Activated effector memory CD4-positive, alpha-beta T cell treated with Interleukin-2 at 50 U/mL for 16 hours (primary cell): ENCODE results near the gene RPS15.
A peak's percentile ranks its signal among the peaks of the same experiment; 100 is the strongest.

Experiments used
- DNase-seq: peaks from one replicate; pipeline ENCODE4 v3.0.0-alpha.2; 2020

Gene RPS15

DNA sequence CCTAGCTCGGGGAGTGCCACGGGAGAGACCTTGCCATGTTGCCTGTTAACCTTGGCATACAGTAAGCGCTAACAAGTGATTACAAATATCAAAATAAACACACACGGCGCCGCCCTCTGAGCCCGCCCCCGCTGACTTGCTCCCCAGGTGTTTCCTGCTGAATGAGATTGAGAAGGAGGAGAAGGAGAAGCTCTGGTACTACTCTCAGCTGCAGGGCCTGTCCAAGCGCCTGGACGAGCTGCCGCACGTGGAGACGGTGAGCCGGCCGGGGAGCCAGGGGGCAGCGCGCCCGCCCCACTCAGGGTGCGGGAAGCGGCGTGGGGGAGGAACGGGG is 16.8 kb downstream of the RPS15 start:
- DNase-seq = no peak

DNA sequence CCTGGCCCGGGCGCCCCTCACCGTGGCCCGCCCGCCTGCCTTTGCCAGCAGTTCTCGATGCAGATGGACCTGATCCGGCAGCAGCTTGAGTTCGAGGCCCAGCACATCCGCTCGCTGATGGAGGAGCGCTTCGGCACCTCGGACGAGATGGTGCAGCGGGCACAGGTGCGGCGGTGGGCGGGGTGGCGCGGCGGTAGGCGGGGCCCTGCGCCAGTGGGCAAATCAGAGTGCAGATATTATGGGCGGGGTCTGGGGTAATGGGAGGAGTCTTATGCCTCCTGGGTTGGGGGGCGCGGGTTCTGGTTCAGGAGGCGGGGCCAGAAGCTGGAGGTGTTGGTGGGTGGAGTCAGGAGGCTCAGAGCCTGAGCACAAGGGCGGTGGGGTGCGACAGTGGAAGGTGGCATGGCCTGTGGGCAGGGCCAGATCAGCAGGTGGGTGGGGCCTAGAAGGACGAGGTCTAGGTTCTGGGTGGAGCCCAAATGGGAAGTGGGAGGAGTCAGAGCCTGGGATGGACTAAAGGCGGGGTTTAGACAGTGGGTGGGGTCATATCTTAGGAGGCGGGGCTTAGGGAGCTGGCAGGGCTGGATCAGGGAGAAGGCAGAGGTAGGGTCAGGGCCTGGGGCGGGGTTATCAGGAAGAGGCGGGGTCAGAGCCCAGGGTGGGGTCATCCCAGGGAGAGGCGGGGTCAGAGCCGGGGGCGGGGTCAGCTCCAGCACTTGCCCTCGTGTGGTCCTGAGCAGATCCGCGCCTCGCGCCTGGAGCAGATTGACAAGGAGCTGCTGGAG is 17.3 kb downstream of the RPS15 start:
- peak; percentile 20 for DNase-seq

DNA sequence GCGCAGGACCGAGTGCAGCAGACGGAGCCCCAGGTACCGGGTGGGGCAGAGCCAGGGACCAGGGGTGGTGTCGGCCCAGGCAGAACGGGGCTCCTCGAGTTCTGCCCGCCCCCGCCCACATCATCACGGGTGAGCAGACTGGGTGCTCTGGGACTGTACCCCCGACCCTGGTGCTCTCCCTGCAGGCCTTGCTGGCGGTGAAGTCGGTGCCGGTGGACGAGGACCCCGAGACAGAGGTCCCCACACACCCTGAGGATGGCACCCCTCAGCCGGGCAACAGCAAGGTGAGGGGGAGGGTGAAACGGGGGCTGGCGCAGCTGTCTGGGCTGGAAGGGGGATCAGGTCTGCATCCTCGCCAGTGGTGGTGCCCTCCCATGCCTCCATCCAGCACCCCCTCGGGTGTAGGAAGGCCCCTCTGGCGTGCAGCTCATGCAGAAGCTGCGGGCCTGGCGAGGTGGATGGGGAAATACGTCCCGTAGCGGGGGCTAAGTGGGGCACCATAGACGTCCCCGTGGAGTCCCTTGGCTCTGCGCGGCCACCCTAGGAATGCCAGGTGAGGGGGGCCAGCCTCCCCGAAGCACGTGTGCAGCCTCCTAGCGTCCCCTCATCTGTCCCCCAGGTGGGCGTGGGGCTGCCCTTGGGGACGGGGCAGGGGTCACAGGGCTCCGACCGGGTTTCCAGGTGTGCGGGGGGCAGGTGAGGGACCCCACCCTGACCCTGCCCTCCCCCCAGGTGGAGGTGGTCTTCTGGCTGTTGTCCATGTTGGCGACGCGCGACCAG is 18.1 kb downstream of the RPS15 start:
- DNase-seq = no peak

DNA sequence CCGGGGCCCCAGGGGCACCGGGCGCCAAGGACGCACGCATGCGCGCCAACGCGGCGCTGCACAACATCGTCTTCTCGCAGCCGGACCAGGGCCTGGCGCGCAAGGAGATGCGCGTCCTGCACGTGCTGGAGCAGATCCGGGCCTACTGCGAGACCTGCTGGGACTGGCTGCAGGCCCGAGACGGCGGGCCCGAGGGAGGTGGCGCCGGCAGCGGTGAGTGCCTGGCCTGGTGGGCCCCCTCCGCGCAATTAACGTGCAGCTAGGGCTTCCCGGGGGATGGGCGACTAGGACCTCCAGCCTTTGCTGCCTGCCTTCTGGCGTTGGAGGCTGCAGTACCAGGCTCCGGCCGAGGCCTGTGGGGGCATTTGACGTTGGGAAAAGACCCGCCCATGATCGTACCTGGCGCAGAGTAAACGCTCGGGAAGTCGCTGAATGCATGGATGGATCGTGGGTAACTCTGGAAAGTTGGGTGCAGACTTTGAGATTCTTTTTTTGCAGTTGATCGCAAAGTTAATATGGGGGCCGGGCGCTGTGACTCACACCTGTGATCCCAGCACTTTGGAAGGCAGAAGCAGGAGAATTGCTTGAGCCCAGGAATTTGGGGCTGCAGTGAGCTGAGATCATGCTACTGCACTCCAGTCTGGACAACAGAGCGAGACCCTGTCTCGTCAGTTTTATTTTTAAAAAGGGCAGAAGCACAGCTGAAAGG is 19.0 kb downstream of the RPS15 start:
- DNase-seq = no peak

DNA sequence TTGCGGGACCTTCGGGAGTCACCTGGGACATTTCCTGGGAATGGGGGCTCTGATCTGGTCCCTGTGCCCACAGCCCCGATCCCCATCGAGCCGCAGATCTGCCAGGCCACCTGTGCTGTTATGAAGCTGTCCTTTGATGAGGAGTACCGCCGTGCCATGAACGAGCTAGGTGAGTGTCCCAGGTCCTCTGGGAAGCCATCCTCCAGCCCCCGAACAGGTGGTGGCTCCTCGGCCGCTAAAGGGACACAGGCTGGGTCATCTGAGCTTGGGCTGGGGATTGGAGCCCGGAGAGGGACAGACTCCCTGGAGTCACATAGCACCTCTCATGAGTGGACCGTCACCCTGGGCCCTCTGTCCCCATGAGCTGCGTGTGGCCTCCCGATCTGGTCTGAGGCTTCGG is 19.7 kb downstream of the RPS15 start:
- no peak for DNase-seq

DNA sequence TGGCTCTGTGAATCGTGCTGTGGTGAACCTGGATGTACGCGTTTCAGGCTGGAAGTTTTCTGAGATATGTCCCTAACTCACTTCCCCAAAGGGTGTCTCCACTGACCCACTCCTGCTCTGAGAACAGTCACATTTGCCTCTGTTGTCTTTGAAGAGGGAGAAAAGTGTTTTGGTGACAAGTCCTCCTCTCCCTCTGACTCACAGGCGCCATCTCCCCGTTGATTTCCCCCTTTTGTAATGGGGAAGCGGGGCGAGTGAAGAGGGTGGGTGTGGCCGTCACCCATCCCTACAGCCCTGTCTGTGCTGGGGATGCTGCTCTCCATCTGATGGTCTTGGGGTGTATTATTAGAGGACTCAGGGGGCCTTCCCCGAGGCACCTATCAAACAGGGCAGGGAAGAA is 21.3 kb downstream of the RPS15 start:
- DNase-seq = no peak

DNA sequence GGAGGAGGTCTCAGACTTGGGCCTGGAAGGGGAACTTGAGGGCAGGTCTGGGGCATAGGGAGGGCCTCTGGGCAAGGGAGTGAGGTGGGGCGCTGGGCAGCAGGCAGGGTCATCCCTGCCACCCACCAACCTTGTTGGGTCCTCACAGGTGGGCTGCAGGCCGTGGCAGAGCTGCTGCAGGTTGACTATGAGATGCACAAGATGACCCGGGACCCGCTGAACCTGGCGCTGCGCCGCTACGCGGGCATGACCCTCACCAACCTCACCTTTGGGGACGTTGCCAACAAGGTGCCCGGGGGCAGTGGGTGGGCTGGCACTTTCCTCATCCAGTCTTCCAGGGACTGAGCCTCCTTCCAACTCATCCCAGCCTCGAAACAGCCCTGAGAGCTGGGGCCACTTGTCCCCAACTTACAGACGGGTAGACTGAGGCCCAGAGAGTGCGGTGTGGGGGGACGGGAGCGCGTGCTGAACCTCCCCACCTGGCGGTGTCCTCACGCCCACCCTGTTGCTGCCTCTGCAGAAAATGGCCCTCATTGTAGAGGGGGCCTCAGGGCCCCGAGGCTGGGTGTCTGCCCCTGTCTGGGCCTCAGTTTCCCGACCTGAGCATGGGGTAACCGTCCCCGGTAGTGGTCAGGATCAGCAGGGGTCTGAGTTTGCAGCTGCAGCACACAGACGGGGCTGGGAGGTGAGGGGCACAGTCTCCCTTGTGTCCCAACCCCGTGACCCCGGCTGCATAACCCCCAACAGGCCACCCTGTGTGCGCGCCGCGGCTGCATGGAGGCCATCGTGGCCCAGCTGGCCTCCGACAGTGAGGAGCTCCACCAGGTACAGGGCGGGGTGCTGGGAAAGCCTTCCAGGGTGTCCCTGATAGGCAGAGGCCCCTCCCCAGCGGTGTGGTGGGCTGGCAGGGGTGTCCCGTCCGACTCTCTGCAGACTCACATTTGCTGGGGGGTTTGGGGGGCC is 22.1 kb downstream of the RPS15 start:
- DNase-seq = no peak

DNA sequence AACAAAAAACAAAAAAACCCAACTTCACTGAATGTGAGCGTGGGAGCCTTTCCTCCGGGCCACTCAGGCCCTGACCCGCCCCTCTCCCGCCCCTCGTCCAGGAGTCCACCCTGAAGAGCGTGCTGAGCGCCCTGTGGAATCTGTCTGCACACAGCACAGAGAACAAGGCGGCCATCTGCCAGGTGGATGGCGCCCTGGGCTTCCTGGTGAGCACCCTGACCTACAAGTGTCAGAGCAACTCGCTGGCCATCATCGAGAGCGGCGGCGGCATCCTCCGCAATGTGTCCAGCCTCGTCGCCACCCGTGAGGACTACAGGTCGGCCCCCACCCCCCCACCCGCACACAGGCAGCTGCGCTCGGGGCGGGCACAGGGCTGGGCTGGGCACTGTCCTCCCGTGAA is 23.7 kb downstream of the RPS15 start:
- DNase-seq = no peak

DNA sequence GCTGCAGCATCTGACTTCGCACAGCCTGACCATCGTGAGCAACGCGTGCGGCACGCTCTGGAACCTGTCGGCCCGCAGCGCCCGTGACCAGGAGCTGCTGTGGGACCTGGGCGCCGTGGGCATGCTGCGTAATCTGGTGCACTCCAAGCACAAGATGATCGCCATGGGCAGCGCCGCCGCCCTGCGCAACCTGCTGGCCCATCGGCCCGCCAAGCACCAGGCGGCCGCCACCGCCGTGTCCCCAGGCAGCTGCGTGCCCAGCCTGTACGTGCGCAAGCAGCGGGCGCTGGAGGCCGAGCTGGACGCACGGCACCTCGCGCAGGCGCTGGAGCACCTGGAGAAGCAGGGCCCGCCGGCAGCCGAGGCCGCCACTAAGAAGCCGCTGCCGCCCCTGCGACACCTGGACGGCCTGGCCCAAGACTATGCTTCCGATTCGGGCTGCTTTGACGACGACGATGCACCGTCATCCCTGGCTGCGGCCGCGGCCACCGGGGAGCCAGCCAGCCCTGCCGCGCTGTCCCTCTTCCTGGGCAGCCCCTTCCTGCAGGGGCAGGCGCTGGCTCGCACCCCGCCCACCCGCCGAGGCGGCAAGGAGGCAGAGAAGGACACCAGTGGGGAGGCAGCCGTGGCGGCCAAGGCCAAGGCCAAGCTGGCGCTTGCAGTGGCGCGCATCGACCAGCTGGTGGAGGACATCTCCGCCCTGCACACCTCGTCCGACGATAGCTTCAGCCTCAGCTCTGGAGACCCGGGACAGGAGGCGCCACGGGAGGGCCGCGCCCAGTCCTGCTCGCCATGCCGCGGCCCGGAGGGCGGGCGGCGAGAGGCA is 27.2 kb downstream of the RPS15 start:
- no peak for DNase-seq

DNA sequence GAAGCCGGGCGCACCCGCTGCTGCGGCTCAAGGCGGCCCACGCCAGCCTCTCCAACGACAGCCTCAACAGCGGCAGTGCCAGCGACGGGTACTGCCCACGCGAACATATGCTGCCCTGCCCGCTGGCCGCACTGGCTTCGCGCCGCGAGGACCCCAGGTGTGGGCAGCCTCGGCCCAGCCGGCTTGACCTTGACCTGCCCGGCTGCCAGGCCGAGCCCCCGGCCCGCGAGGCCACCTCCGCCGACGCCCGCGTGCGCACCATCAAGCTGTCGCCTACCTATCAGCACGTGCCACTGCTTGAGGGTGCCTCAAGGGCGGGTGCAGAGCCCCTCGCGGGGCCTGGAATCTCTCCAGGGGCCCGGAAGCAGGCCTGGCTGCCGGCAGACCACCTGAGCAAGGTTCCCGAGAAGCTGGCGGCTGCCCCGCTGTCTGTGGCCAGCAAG is 27.8 kb downstream of the RPS15 start:
- DNase-seq = no peak

DNA sequence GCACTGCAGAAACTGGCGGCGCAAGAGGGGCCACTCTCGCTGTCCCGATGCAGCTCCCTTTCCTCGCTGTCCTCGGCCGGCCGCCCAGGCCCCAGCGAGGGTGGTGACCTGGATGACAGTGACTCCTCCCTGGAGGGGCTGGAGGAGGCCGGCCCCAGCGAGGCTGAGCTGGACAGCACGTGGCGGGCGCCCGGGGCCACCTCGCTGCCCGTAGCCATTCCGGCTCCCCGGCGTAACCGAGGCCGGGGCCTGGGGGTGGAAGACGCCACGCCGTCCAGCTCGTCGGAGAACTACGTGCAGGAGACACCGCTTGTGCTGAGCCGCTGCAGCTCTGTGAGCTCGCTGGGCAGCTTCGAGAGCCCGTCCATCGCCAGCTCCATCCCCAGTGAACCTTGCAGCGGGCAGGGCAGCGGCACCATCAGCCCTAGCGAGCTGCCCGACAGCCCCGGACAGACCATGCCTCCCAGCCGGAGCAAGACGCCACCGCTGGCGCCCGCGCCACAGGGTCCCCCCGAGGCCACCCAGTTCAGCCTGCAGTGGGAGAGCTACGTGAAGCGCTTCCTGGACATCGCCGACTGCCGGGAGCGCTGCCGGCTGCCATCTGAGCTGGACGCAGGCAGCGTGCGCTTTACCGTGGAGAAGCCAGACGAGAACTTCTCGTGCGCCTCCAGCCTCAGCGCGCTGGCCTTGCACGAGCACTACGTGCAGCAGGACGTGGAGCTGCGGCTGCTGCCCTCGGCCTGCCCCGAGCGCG is 28.4 kb downstream of the RPS15 start:
- no peak for DNase-seq

DNA sequence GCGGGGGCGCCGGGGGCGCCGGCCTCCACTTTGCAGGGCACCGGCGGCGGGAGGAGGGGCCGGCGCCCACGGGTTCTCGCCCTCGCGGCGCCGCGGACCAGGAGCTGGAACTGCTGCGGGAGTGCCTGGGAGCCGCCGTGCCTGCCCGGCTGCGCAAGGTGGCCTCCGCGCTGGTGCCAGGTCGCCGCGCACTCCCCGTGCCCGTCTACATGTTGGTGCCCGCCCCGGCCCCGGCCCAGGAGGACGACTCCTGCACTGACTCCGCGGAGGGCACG is 29.0 kb downstream of the RPS15 start:
- no peak for DNase-seq

DNA sequence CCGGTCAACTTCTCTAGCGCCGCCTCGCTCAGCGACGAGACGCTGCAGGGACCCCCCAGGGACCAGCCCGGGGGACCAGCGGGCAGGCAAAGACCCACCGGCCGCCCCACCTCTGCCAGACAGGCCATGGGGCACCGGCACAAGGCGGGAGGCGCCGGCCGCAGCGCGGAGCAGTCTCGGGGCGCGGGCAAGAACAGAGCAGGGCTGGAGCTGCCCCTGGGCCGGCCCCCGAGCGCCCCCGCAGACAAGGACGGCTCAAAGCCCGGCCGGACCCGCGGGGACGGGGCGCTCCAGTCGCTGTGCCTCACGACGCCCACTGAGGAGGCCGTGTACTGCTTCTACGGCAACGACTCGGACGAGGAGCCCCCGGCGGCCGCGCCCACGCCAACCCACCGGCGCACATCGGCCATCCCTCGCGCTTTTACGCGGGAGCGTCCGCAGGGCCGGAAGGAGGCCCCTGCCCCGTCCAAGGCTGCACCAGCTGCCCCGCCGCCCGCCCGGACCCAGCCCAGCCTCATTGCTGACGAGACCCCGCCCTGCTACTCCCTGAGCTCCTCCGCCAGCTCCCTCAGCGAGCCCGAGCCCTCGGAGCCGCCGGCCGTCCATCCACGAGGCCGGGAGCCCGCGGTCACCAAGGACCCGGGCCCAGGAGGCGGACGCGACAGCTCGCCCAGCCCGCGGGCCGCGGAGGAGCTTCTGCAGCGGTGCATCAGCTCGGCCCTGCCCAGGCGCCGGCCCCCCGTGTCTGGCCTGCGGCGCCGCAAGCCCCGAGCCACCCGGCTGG is 29.5 kb downstream of the RPS15 start:
- no peak for DNase-seq

DNA sequence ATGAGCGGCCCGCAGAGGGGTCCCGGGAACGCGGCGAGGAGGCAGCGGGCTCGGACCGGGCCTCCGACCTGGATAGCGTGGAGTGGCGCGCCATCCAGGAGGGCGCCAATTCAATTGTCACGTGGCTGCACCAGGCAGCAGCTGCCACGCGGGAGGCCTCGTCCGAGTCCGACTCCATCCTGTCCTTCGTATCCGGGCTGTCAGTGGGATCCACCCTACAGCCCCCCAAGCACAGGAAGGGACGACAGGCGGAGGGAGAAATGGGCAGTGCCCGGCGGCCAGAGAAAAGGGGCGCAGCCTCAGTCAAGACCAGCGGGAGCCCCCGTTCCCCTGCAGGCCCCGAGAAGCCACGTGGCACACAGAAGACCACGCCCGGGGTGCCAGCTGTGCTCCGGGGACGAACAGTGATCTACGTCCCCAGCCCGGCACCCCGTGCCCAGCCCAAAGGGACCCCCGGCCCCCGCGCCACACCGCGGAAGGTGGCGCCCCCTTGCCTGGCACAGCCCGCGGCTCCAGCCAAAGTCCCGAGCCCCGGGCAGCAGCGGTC is 30.2 kb downstream of the RPS15 start:
- DNase-seq = no peak

DNA sequence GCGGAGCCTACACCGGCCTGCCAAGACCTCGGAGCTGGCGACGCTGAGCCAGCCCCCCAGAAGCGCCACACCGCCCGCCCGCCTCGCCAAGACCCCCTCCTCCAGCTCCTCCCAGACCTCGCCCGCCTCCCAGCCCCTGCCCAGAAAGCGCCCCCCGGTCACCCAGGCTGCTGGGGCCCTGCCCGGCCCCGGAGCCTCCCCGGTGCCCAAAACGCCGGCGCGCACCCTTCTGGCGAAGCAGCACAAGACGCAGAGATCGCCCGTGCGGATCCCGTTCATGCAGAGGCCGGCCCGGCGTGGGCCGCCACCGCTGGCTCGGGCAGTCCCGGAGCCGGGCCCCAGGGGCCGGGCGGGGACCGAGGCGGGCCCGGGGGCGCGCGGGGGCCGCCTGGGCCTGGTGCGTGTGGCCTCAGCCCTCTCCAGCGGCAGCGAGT is 30.6 kb downstream of the RPS15 start:
- no peak for DNase-seq

DNA sequence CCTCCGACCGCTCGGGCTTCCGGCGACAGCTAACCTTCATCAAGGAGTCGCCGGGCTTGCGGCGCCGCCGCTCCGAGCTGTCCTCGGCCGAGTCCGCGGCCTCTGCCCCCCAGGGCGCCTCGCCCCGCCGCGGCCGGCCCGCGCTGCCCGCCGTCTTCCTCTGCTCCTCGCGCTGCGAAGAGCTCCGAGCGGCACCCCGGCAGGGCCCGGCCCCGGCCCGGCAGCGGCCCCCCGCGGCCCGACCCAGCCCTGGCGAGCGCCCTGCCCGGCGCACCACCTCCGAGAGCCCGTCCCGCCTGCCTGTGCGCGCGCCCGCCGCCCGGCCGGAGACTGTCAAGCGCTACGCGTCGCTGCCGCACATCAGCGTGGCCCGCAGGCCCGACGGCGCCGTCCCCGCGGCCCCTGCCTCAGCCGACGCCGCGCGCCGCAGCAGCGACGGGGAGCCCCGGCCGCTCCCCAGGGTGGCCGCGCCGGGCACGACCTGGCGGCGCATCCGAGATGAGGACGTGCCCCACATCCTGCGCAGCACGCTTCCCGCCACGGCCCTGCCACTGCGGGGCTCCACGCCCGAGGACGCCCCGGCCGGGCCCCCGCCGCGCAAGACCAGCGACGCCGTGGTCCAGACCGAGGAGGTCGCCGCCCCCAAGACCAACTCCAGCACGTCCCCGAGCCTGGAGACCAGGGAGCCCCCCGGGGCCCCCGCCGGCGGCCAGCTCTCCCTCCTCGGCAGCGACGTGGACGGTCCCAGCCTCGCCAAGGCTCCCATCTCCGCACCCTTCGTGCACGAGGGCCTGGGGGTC is 31.3 kb downstream of the RPS15 start:
- peak; percentile 16 for DNase-seq

DNA sequence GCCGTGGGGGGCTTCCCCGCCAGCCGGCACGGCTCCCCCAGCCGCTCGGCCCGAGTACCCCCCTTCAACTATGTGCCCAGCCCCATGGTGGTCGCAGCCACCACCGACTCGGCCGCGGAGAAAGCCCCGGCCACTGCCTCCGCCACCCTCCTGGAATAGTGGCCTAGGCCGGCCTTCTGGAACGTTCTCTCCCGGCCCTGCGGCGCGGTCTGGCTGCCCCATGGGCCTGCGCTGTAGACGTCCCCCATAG is 31.8 kb downstream of the RPS15 start:
- no peak for DNase-seq

DNA sequence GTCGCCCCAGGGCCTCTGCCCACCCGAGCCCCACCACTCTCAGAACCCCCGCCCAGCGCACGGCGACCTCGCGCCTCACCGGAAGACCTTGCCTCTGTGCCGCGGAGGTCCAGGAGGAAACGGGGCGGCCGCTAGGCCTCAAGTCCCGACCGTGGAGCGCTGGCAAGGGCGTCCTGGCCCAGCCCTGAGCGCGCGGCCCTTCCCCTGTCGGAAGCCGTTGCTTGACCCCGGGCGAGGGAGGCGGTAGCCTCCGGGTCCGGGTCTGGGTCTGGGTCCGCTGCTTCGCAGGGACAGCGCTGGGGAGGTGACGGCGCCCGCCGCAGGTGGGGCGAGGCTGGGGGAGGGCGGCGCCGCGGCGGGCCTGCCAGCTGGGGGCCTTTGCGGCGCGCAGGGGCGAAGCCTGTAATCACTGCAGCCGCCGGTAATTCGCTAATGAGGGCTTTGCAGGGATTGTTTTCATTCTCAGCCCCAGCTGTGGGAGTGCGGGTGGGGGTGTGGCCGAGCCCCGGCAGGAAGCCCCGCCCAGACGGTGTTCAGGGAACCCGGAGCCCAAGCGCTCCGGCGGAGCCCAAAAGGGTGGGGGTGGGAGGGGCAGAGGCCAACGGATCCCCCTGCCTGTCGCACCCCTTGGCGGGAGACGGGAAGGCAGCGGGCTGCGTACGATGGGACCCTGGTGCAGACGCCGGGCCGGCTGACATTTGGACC is 32.3 kb downstream of the RPS15 start:
- peak; percentile 72 for DNase-seq

DNA sequence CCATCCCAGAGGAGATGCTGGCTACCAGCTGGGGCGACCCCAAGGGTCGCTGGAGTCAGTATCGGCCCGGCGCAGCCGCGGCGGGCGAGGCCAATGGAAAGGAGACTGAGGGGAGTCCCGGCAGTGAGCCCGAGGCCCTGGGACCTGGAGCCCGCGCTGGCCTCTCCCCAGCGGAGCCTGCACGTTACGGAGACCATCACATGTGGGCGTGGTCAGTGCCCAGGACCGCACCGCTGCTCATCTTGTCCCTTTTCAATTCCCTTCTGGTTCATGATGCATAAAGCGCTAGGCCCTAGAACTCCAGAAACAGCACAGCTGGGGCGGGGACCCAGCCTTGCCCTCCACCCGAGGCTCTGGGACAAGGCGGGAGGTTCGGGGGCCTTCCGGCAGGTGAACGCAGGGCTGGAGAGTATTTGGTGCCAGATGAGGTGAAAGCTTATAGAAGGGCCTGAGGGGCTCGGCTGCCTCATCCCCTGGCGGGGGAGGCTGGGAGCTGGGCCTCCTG is 32.9 kb downstream of the RPS15 start:
- no peak for DNase-seq
